SU-DHL-6 (cell line): Measurements from ENCODE around the gene TMIGD1.

Experiments used
- EZH2phosphoT487 ChIP-seq: fragments of 200-600 bp; sonication (generic), shearing (Covaris generic); conservative IDR thresholded peaks from 2 replicates; pipeline ENCODE4 v1.6.1; 2018; ENCODE audit warnings: mild to moderate bottlenecking, antibody characterized with exemption, low read length, moderate library complexity, mixed read lengths
- TF ChIP-seq, protein P1 (sequence below): fragments of 200-600 bp; sonication (generic); IDR thresholded peaks from one replicate; pipeline ENCODE4 v1.5.1; 2017; ENCODE audit warnings: antibody characterized with exemption, mild to moderate bottlenecking, low read length, moderate library complexity; ENCODE audit not compliant: insufficient read depth, poor library complexity, severe bottlenecking

DNA sequence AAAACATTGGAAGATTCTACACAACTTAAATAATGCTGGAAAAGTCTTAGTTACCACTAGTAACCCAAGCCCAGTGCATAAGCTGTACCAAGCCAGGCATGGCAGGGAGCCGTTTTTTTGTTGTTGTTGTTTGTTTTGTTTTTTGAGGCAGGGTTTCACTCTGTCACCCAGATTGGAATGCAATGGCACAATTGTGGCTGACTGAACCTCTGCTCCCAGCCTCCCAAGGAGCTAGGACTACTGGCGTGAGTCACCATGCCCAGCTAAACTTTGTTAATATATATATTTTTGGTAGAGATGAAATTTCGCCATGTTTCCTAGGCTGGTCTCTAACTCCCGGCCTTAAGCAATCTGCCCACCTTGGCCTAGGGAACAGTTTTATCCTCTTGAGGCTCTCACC is 564 bp upstream of the TMIGD1 start:
- TF ChIP-seq, protein P1, sequence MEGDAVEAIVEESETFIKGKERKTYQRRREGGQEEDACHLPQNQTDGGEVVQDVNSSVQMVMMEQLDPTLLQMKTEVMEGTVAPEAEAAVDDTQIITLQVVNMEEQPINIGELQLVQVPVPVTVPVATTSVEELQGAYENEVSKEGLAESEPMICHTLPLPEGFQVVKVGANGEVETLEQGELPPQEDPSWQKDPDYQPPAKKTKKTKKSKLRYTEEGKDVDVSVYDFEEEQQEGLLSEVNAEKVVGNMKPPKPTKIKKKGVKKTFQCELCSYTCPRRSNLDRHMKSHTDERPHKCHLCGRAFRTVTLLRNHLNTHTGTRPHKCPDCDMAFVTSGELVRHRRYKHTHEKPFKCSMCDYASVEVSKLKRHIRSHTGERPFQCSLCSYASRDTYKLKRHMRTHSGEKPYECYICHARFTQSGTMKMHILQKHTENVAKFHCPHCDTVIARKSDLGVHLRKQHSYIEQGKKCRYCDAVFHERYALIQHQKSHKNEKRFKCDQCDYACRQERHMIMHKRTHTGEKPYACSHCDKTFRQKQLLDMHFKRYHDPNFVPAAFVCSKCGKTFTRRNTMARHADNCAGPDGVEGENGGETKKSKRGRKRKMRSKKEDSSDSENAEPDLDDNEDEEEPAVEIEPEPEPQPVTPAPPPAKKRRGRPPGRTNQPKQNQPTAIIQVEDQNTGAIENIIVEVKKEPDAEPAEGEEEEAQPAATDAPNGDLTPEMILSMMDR = no peak
- TF ChIP-seq EZH2phosphoT487 = no peak
